Measurements from ENCODE around the gene KCNIP4. TPM values are rescaled to one million over a fixed set of nuclear protein-coding genes. Genes with fewer than 3 reads are reported as not detected.
"Not testable (repeated sequence)": the region's sequence is repeated elsewhere in the genome, so short reads cannot be mapped to it uniquely, and the experiment has no call there.

The KCNIP4 gene
- total RNA-seq, 1 donor from 2014 or later: not detected

- Histone ChIP-seq H3K27me3 (ENCODE audit: low read depth) (no peaks in the 10 kb centered on the region), H3K4me1 (no peaks in the 10 kb centered on the region), H3K4me3 (no peak overlapping the region), H3K36me3 (no peaks in the 10 kb centered on the region), H3K27ac (replicated peaks) (no peak overlapping the region), H3K9me3 (replicated peaks) (no peaks in the 10 kb centered on the region)
- DNase-seq: no peak
- no peak for TF ChIP-seq CTCF (IDR thresholded peaks at IDR 0.05; ENCODE audit: borderline replicate concordance)
- intact Hi-C loops (cut with micrococcal nuclease): no loop called here
These were observed 584.9 kb downstream of the KCNIP4 start for GRCh38 chr4:21363701-21364100.

- H3K4me3 ChIP-seq; H3K4me1 ChIP-seq; intact Hi-C loops (cut with micrococcal nuclease); H3K27me3 ChIP-seq (ENCODE audit: low read depth); DNase-seq; H3K36me3 ChIP-seq; H3K27ac ChIP-seq (replicated peaks): not testable (repeated sequence)
- H3K9me3 ChIP-seq (replicated peaks): peaks cover 52% of the 10 kb centered on the region
These were observed 596.2 kb downstream of the KCNIP4 start for GRCh38 chr4:21352354-21352753.

- peaks cover 27% of the 10 kb centered on the region for H3K9me3 ChIP-seq (replicated peaks)
- no peaks in the 10 kb centered on the region for H3K36me3 ChIP-seq
- no peaks in the 10 kb centered on the region for H3K27me3 ChIP-seq (ENCODE audit: low read depth)
- no peak for TF ChIP-seq CTCF (IDR thresholded peaks at IDR 0.05; ENCODE audit: borderline replicate concordance)
- H3K27ac ChIP-seq (replicated peaks): no peak overlapping the region
- intact Hi-C loops (cut with micrococcal nuclease): no loop called here
- H3K4me3 ChIP-seq: no peak overlapping the region
- H3K4me1 ChIP-seq: no peaks in the 10 kb centered on the region
- DNase-seq: no peak
These were observed 601.4 kb downstream of the KCNIP4 start for GRCh38 chr4:21347142-21347541.

GRCh38 chr4:21327976-21328700 lies 620.4 kb downstream of the KCNIP4 start:
- TF ChIP-seq CTCF (IDR thresholded peaks at IDR 0.05; ENCODE audit: borderline replicate concordance): no peak
- DNase-seq: no peak
- H3K4me3 ChIP-seq: no peak overlapping the region
- no peaks in the 10 kb centered on the region for H3K4me1 ChIP-seq
- intact Hi-C loops (cut with micrococcal nuclease): no loop called here
- H3K27me3 ChIP-seq (ENCODE audit: low read depth): no peaks in the 10 kb centered on the region
- H3K9me3 ChIP-seq (replicated peaks): peaks cover 53% of the 10 kb centered on the region
- no peak overlapping the region for H3K27ac ChIP-seq (replicated peaks)
- no peaks in the 10 kb centered on the region for H3K36me3 ChIP-seq

GRCh38 chr4:21320034-21320433 lies 628.5 kb downstream of the KCNIP4 start:
- Histone ChIP-seq H3K4me1 (no peaks in the 10 kb centered on the region), H3K27me3 (ENCODE audit: low read depth) (no peaks in the 10 kb centered on the region), H3K4me3 (no peak overlapping the region), H3K9me3 (replicated peaks) (peaks cover 50% of the 10 kb centered on the region), H3K36me3 (no peaks in the 10 kb centered on the region), H3K27ac (replicated peaks) (no peak overlapping the region)
- no peak for DNase-seq
- TF ChIP-seq CTCF (IDR thresholded peaks at IDR 0.05; ENCODE audit: borderline replicate concordance): no peak
- intact Hi-C loops (cut with micrococcal nuclease): no loop called here

- DNase-seq: no peak
- intact Hi-C loops (cut with micrococcal nuclease): no loop called here
- Histone ChIP-seq H3K27ac (replicated peaks) (no peak overlapping the region), H3K9me3 (replicated peaks) (no peaks in the 10 kb centered on the region), H3K27me3 (ENCODE audit: low read depth) (peaks cover 28% of the 10 kb centered on the region), H3K4me3 (no peak overlapping the region), H3K4me1 (no peaks in the 10 kb centered on the region), H3K36me3 (no peaks in the 10 kb centered on the region)
- no peak for TF ChIP-seq CTCF (IDR thresholded peaks at IDR 0.05; ENCODE audit: borderline replicate concordance)
These were observed 640.9 kb downstream of the KCNIP4 start for GRCh38 chr4:21307709-21308108.

All from left ventricle myocardium inferior (tissue), 1 donor.